ENCODE data around the gene DNAJC4.

- TF ChIP-seq POLR2A (IDR thresholded peaks at IDR 0.05) (no peak), CTCF (IDR thresholded peaks at IDR 0.05) (no peak)
These were observed 33.7 kb upstream of the DNAJC4 start for GRCh38 chr11:64196626-64197025.

Measured in ovary (tissue), 3 donors.